Amniotic stem cell (primary cell): Measurements from ENCODE around the gene VIPR2.

Experiments used
- DNase-seq: peaks from one replicate; lab custom pipeline; 2025; lab: John Stamatoyannopoulos, UW

Gene VIPR2

DNA sequence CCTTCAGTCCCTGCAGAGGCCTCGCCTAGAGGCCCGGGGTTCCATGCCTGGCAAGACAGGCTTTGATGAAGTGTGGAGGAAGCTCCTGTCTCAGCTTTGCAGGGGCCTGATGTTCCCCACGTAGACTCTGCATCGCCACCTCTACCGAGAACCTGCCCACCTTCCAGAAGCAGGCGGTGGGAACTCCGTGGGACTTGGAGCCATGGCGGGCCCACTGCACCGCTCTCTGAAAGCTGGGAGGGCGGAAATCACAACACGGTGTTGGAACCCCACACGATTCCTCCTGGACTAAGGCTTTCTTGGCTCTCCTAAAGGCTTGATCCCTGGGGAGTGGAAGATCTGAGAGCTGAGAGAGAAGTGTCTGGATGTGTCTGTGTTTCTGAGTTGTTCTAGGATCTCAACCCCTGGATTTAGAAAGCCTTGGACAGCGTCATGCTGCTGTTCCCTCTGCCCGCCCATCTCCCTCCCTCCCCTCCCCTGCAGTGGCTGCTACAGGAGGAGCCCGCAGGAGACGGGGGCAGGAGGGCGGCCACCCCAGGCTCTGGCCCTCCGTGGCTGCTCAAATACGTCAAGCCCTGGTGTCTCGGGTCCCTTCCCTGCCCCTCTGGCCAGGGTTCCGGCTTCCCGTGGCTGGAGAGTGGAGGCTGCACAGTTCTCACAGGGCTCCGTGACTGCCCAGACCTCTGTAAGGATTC lies 79.7 kb downstream of the VIPR2 start:
- DNase-seq = no peak

DNA sequence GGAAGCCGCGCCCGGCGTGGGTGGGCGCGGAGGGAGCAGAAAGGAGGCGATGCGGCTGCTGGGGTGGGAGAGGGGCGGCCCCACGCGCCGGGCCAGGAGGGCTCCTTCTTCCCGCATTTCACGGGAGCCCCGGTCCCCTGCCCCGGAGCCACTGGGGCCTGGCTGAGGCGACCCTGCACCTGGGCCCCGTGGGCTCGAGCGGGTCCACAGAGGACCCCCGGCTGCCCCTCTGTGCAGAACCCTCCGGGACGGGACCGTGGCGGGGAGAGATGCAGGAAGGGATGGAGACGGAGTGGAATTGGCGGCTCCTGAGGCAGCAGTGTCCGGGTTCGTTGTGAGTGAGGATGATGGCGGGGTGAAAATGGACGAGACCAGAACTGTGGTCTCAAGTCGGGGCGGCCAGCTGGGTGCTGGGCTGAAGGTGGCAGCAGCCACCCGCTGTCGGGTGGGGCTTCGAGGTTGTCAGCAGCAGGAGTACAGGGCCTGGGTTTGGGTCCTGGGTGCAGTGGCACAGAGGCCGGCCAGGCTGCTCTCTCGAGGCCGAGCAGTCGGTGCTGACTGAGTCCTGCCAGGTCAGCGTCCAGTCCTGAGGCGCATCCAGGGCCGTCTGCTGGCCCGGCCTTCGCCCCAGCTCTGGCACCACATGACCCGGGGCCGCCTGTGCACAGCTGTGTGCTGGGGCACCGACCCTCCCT lies 80.4 kb downstream of the VIPR2 start:
- no peak for DNase-seq

DNA sequence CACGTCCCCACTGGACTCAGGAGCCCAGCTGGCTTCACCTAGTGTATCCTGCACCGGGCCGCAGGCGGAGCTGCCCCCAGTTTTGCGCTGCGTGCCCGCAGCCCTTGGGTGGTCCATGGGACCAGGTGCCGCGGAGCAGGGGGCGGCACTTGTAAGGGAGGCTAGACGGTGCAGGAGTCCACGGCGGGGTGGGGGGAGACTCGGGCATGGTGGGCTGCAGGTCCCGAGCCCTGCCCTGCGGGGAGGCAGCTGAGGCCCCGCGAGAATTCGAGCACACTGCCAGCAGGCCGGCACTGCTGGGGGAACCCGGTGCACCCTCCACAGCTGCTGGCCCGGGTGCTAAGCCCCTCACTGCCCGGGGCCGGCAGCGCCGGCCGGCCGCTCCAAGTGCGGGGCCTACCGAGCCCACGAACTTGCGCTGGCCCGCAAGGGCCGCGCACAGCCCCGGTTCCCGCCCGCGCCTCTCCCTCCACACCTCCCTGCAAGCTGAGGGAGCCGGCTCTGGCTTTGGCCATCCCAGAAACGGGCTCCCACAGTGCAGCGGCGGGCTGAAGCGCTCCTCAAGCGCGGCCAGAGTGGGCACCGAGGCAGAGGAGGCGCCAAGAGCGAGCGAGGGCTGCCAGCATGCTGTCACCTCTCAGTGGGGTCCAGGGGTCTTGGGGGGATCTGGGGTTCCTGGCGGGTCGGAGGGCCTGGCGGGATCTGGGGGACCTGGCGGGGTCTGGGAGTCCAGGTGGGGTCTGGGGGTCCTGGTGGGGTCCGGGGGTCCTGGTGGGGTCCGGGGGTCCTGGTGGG lies 81.4 kb downstream of the VIPR2 start:
- no peak for DNase-seq

DNA sequence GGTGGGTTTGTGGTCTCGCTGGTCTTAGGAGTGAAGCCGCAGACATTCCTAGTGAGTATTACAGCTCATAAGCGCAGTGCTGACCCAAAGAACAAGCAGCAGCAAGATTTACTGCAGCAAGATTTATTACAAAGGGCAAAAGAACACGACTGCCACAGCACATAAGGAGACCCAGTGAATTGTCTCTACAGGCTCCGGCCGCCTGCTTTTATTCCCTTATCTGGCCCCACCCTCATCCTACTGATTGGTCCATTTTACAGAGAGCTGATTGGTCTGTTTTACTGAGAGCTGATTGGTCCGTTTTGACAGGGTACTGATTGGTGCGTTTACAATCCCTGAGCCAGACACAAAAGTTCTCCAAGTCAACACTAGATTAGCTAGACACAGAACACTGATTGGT lies 82.1 kb downstream of the VIPR2 start:
- DNase-seq = no peak

DNA sequence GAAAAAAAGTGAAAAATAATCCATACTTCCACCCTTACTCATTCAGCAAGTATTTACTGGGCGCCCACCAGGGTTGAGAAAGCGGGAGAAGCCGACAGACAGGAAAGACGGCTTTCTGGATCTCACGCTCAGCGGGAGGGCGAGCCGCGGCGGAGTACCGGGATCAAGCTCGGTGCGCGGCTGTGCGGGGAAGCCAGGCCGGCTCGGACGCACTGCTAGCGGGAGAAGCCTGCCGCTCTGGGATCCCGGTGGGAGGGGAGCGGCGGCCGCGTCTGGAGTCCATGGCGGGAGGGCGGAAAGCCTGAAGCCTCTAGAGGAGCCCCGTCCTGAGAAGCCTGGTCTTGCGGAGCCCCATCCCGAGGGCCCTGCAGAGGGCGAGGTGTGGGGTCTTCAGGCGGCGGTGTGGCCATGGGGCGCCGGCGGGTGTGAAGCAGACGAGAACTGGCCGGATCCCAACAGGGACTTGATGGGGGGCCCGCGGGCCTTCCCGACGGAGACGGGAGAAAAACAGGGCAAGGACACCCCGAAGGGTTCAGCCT lies 82.9 kb downstream of the VIPR2 start:
- DNase-seq = no peak

DNA sequence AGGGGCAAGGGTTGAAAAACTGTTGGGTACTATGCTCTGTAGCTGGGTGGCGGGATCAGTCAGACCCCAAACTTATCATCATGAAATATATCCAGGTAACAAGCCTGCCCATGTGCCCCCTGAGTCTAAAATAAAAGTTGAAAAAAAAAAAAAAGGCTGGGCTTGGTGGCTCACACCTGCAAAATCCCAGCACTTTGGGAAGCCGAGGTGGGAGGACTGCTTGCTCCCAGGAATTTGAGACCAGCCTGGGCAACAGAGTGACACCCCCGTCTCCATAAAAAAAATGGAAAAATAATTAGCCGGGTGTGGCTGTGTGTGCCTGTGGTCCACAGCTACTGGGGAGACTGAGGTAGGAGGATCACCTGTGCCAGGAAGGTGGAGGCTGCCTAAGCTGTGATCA lies 83.5 kb downstream of the VIPR2 start:
- DNase-seq = no peak

DNA sequence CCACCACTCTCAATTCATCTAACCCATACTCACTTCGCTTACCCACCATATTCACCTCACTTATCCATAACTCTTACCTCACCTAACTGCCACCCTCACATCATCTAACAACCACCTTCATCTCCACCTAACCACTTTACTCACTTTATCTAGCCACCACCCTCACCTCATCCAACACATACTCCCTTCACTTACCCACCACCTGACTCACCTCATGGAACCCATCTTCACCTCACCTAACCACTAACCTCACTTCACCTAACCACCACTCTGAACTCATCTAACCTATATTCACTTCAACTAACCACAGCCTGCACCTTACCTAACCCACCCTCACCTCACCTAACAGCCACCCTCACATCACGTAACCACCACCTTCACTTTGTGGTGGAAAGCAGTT lies 84.2 kb downstream of the VIPR2 start:
- no peak for DNase-seq

DNA sequence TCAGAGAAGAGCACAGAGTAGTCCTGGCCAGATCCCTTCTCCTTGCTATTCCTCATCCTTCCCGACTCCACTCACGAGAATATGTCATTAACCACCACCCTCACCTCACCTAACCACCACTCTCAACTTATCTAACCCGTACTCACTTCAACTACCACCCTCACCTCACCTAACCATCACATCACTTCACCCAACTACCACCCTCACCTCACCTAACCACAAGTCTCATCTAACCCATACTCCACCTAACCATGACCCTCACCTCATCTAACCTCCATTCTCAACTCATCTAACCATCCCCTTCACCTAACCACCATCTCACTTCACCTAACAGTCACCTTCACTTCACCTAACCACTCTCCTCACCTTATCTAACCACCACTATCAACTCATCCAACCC lies 85.0 kb downstream of the VIPR2 start:
- DNase-seq = no peak

DNA sequence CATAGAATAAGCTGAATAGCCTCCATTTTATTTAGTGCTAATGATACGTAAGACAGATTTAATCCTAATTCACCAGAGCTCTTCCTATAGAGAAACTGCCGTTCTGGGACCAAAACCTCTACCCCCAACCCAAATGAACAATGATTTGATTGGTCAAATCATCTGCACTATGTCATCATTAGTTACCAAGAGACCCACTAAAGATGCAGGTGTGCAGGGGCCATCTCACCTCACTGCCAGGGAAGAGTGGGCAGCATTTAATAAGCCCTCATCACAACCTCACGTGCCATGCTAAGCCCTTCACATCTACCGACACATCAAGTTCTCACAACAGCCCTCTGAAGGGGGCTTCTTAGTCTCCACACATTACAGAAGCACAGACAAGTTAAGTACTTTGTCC lies 87.0 kb downstream of the VIPR2 start:
- DNase-seq = no peak

DNA sequence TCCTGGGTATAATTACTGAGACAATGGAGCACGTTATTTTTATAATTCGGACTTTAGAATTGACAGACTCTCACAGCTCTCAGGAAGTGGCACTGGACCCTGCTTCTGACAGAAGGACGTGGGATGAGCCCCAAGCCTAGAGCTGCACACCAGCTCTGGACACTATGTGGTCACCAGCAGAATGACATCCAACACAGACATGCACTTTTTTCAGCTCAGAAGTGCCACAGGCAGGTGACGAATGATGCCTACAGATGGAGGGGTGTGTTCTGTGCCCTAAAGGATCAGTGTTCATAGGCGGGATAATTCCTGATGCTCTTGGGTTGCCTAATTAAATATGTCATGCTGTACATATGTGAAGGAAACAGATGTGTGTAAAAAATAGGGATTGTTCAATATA lies 87.9 kb downstream of the VIPR2 start:
- no peak for DNase-seq

DNA sequence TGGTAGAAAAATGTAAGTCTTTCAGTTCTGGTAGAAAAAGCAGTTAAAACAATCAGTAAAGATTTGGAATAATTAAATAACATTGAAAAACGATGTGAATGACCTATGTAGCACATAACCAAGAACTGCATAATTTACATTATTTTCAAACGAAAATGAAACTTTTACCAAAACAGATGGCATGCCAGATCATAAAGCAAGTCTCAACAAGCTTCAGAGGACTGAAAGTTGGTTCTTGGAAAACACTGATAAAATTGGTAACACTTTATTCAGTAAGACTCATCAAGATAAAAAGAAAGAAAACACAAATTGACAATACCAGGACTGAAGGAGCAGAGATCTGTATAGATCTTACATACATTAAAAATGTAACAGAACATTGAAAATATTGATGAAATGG lies 92.8 kb downstream of the VIPR2 start:
- no peak for DNase-seq

DNA sequence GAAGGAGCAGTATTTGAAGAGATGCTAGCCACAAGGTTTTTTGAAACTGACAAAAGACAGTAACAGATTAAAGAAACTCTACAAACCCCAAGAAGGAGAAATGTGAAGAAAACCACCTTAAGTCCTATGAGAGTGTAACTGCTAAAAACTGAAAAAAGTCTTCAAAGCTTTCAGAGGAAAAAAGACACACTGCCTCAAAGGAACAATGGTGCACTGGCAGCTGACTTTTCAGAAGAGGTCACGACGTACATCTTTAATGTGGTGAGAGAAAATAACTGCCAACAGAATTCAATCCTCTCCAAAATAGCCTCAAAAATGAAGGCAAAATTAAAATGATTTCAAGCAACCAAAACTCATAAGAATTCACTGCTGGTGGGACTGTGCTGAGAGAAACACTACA lies 94.0 kb downstream of the VIPR2 start:
- no peak for DNase-seq

DNA sequence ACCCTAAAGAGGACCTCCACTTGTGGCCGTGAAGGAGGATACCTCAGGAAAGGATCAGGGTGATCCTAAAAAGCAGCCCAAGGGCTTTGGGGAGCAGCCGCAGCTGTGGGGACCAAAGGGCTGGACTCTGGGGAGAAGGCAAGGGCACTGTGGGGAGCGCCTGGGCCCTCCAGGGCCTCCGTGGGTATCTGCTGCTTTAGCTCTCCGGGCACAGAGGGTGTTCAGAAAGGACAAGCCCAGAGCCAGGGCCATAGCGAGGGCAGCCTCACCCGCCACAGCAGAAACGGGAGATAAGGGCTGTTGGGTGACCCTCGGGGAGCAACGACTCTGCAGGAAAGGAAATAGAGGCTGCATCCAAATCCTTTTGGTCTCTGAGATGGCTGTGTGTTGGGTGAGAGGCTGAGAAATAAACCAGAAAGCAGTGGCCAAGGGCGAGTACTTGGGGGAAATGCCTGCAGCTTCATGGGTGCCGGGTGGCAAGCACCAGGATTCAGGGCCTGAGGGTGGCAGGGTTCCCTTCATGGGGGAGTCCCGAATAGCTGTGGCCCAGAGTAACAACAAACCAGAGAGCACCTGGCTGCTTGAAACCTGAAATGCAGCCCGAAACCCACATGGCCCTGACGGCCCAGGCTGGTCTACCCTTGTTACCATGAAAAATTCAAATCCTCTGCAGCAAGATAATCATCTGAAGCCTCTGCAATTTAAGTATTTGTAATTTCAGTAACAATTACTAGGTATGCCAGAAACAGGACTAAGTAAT lies 95.2 kb downstream of the VIPR2 start:
- no peak for DNase-seq

DNA sequence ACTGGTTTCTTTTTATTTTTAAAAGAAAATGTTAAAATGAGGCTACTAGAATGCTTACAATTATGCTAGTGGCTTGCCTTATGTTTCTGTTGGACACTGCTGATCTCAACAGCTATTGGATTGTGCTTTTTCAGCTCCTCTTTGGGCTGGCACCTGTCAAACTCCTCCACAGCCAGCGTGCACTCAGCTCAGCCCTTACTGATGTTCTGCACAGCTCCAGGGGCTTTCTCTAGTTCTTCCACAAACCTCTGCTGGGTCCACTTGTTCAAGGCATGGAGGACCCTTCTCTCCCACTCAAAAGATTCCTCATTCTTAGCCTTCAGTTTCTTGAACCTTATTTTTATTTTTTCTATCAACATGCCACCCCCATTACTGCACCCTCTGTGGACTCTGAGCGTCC lies 96.0 kb downstream of the VIPR2 start:
- DNase-seq = no peak

DNA sequence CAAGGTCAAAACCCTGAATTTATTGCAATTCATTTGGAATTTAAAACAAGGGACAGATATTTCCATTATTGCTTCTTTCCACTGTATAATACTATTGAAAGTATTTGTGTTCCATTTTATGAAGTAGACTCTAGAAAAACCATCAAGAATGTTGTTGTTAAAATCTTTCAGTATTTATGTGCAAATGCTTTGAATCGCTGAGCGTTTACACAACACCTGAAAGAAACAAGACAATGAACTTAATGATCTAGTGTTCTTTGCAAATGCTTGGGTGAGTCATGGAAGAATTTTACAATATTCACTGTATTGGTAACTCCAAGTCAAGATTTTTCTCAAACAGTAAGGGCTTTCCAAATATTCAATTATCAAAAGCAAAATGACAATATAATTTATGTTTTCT lies 97.1 kb downstream of the VIPR2 start:
- no peak for DNase-seq

DNA sequence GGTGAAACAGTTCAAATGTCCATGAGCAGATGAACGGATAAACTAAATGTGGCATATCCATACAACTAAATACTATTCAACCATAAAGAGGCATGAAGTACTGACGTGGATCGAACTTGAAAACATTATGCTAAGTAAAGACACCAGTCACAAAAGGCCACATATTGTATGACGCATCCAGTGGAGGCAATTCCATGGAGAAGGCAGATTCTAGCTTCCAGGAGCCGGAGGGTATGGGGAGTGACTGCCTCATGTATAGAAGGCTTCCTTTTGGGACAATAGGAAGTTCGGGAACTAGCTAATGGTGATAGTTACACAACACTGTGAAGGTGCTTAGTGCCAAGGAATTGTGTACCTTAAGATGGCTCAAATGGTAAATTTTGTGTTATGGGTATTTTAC lies 98.4 kb downstream of the VIPR2 start:
- DNase-seq = no peak

DNA sequence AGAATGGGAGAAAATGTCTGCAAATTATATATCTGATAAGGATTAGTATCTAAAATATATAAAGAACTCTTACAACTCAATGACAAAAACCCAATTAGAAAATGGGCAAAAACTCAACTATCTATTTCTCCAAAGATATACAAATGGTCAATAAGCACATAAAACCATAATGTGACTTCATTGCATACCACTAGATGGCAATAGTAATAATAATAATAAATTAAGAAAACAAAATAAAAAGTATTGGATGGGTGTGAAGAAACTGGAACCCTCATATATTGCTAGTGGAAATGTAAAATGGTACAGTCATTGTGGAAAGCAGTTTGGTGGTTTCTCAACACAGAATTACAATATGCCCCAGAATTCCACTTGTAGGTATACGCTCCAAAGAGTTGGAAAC lies 98.8 kb downstream of the VIPR2 start:
- no peak for DNase-seq

DNA sequence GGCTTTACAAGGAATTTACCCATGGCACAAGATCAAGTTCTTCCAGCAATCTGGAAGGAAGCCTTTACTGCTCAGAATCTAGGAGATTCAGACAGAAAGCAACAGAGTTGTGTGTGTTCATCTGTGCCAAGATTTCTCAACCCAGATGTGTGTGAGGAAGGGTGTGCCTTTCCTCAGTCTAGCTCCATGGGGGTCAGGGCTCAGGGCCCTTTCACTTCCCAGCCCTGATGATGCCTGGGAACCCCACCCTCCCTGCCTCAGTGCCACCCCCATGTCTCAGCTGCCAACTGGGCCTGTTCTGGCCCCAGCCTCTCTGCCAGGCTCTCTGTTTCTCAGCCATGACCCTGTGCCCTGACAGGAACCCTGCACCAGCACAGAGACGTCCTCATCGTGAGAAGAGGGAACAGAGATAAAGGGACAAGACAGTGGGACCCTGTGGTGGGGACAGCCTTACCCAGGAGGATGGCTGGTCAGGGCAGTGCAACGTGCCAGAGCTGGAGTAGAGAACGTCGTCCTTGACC lies 102.0 kb downstream of the VIPR2 start:
- no peak for DNase-seq

DNA sequence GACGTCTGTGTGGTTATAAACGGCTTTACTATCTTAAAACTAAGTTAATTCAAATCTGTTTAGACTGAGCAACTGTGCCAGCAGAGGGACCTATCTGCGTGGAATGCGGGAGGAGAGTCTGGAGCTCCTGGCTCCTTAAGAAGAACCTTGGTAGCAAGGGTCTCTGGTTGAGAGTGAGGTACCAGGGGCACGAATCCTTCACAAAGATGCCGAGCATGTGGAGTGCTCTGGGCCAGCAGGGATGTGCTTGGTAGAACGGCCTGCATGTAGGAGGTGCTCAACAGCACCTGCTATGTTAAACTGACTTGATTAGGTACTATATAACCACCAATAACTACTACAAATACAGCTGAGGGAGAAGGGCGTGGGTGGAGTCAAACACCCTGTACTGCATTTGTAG lies 102.6 kb downstream of the VIPR2 start:
- no peak for DNase-seq

DNA sequence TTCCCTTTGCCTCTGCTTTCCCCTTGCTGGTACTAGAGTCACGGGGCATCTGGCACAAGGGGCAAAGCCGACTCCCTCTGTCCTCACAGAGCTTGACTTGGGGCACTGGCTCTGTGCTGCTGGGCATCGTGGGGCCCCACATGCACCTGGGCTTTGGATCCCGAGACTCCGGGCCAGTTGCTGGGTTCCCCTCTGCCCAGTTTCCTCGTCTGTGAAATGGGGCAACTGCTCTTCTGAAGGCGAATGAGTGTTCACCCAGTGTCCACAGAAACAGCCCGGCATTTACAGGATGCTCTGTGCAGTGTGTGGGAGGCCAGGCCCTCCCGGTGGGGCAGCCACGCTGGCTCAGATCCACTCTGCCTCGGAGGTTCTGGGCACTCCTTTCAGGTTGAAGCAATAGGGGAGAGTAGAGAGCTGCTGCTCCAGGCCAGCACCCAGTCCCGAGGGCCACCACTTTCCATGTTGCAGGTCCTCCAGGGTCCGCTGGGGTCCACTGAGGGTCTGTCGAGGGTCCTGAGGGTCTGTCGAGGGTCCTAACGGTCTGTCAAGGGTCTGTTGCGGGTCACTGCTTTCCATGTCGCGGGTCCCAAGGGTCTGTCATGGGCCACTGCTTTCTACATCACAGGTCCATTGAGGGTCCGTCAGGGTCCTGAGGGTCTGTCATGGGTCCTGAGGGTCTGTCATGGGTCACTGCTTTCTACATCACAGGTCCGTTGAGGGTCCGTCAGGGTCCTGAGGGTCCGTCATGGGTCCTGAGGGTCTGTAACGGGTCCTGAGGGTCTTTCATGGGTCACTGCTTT lies 103.6 kb downstream of the VIPR2 start:
- DNase-seq = no peak

DNA sequence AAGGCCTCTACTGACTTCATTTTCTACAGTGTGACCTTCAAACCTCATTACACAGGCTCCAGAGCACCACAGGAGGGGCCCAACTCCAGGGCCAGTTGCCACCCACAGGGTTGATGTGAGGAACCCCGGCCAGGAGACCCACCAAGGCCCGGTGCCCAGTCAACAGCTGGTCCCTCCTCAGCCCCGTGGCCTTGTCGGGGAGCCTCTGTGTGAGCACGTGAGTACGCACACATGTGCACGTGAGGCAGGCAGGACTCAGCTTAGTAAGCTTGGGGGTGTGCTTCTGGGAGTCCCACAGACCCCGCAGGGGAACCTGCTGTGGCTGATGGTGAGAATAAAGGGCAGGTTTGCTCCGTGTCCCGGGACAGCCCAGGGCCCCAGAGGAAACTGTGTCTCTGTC lies 104.5 kb downstream of the VIPR2 start:
- no peak for DNase-seq
